GM12801 (cell line): ENCODE results near the gene BIRC6.

Experiments used
- CTCF ChIP-seq: IDR thresholded peaks from one replicate; pipeline ENCODE4 v1.5.1; 2011; ENCODE audit warnings: control low read depth; ENCODE audit not compliant: insufficient read length; ENCODE audit errors: extremely low read depth

The BIRC6 gene

GRCh38 chr2:32668254-32668653 lies 311.4 kb downstream of the BIRC6 start:
- no peak for TF ChIP-seq CTCF
